HG02798 (cell line): ENCODE measurements around the gene NUDT9.

Source experiments
- ATAC-seq: cut with Tn5 transposase; IDR thresholded peaks from one replicate; pipeline ENCODE4 v1.9.1; 2021; ENCODE audit warnings: mild to moderate bottlenecking; ENCODE audit not compliant: unreplicated experiment, poor library complexity

Gene NUDT9

DNA sequence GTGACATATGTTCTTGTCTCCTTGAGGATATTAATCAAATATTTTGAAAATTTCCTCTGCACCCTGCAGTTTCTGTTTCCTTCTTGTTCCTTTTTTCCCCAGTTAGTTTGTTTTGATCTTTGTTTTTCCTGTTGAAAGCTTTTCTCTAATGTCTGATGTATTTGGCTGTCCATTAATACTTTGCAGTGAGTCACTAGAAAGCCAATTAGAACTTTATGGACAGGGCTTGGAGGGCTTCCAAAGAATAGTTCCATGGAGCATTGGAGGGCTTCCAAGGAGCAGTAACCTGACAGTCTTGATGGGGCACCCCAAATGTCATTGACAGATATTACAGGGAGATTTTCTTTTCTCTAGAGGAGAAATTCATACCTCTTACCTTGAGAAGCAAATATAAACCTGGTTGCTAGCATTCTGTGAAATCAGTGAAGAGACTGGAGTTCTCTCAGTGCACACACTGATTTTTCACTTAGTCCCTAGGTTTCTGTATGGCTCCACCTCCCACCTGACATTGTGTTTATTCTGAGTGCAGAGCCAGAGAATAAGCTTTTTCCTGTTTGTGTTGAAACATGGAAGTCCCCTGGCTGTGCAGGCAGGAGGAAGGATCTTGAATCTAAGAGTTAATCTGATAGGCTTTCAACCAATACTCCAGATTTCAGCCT, 80.3 kb downstream of the NUDT9 start:
- no peak for ATAC-seq

DNA sequence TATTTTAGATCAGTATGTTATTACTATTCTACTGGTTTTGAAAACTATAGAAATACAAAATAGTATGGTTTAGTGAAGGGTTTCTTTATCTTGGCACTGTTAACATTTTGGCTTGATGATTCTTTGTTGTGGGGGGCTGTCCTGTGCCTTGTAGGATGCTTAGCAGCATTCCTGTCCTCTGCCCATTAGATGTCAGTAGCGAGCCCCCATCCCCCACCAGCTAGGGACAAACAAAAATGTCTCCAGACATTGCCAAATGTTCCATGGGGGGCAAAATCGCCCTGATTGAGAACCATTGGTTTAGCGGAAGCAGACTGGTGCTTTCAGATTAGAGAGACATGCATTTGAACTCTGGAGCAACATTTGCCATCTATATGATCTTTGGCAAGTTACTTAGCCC, 83.5 kb downstream of the NUDT9 start:
- no peak for ATAC-seq

DNA sequence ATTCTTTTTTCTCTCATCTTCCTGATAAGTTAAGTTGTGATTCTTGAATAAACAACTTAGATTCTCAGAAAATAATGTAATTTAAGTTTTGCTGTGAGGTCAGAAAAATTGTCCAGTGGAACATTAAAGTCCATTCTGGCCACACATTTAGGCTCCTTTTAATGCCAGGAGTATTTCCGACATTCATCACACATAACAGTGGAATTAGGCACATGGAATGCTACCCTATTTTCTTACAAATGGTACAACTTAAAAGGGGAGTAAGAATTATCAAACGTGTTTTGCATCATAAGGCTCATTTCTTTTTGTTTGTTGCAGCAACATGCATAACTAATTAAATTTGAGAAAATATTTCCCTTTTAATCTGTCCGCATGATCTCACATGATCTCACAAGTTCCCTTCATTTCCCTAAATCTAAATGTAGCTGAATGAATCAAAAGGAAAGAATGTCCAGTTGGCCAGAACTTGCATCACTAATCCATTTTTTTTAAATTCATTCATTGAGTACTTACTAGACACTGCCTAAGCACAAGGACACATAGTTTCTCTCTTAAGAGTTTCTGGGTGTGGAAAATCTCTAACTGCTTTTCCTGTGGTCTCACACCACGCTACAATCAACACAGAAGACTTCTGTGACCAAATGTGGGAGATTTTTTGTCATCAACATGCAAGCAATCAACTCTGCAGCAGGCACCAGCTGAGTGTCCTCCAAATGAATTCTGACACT, 84.8 kb downstream of the NUDT9 start:
- ATAC-seq: no peak
